Measurements from ENCODE around the gene PARD6G. TPM values are rescaled to one million over a fixed set of nuclear protein-coding genes. Genes with fewer than 3 reads are reported as not detected.
"Not testable (repeated sequence)": the region's sequence is repeated elsewhere in the genome, so short reads cannot be mapped to it uniquely, and the experiment has no call there.

The PARD6G gene
- total and polyA plus RNA-seq, 2 experiments from 2014 or later = 6.9 to 18.5 TPM

DNA sequence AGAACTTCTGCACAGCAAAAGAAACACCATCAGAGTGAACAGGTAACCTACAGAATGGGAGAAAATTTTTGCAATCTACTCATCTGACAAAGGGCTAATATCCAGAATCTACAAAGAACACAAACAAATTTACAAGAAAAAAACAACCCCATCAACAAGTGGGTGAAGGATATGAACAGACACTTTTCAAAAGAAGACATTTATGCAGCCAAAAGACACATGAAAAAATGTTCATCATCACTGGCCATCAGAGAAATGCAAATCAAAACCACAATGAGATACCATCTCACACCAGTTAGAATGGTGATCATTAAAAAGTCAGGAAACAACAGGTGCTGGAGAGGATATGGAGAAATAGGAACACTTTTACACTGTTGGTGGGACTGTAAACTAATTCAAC is 9.8 kb downstream of the PARD6G start:
- H2AFZ ChIP-seq; H3K27me3 ChIP-seq (ENCODE audit: insufficient read depth); H3K4me3 Mint-ChIP-seq; H3K4me1 ChIP-seq (ENCODE audit: insufficient read depth); H3K27me3 Mint-ChIP-seq (ENCODE audit: insufficient read depth, low read depth, poor library complexity); ATAC-seq; H3K36me3 ChIP-seq (ENCODE audit: insufficient read depth); H3K9me3 Mint-ChIP-seq; H3K27ac Mint-ChIP-seq; H3F3A ChIP-seq (replicated peaks; ENCODE audit: low read depth); H3K27ac ChIP-seq (ENCODE audit: low read depth); DNase-seq (ENCODE audit: low spot score); H3K4me3 ChIP-seq; H3K9me2 ChIP-seq (ENCODE audit: insufficient read depth); H3K4me2 ChIP-seq; H3K36me3 Mint-ChIP-seq (ENCODE audit: low read depth): not testable (repeated sequence)
- Histone ChIP-seq H4K20me1 (replicated peaks; ENCODE audit: insufficient read depth) (peaks cover 14% of the 10 kb centered on the region; the same call in 1 of the 2 replicates), H3K79me2 (replicated peaks; ENCODE audit: insufficient read depth) (peaks cover 29% of the 10 kb centered on the region; the same call in 1 of the 2 replicates)
- H3K4me1 Mint-ChIP-seq = peaks cover 14% of the 10 kb centered on the region

GRCh38 chr18:80234398-80234797 is 12.9 kb downstream of the PARD6G start:
- H3K27me3 Mint-ChIP-seq (ENCODE audit: insufficient read depth, low read depth, poor library complexity) = peaks cover 8% of the 10 kb centered on the region
- Histone ChIP-seq H3K9me2 (ENCODE audit: insufficient read depth) (no peaks in the 10 kb centered on the region), H3K27me3 (ENCODE audit: insufficient read depth) (no peaks in the 10 kb centered on the region), H3F3A (replicated peaks; ENCODE audit: low read depth) (no peaks in the 10 kb centered on the region), H2AFZ (no peak overlapping the region), H3K27ac (ENCODE audit: low read depth) (no peak overlapping the region), H3K79me2 (replicated peaks; ENCODE audit: insufficient read depth) (peaks cover 25% of the 10 kb centered on the region; the same call in 1 of the 2 replicates), H3K4me3 (no peak overlapping the region), H3K4me1 (ENCODE audit: insufficient read depth) (no peaks in the 10 kb centered on the region), H3K4me2 (no peak overlapping the region), H3K36me3 (ENCODE audit: insufficient read depth) (no peaks in the 10 kb centered on the region), H4K20me1 (replicated peaks; ENCODE audit: insufficient read depth) (0 out of 2 replicates have a peak, but pooled peaks cover 7% of the 10 kb centered on the region)
- peaks cover 2% of the 10 kb centered on the region; the same call in 1 of the 3 replicates for H3K4me1 Mint-ChIP-seq
- H3K27ac Mint-ChIP-seq = no peak overlapping the region
- TF ChIP-seq POLR2AphosphoS5 (IDR thresholded peaks at IDR 0.05; ENCODE audit: low read depth) (no peak), CREB1 (CRISPR knock-in tag; IDR thresholded peaks at IDR 0.05; ENCODE audit: low read depth) (no peak), ZNF114 (CRISPR knock-in tag; IDR thresholded peaks at IDR 0.05) (no peak), EZH2 (IDR thresholded peaks at IDR 0.05; ENCODE audit: low read depth, unreplicated experiment) (no peak), ZNF462 (CRISPR knock-in tag; IDR thresholded peaks at IDR 0.05) (no peak), STAT1 (IDR thresholded peaks at IDR 0.05; ENCODE audit: unreplicated experiment) (no peak), JUNB (IDR thresholded peaks at IDR 0.05; ENCODE audit: unreplicated experiment) (no peak)
- TF ChIP-seq, protein P1, sequence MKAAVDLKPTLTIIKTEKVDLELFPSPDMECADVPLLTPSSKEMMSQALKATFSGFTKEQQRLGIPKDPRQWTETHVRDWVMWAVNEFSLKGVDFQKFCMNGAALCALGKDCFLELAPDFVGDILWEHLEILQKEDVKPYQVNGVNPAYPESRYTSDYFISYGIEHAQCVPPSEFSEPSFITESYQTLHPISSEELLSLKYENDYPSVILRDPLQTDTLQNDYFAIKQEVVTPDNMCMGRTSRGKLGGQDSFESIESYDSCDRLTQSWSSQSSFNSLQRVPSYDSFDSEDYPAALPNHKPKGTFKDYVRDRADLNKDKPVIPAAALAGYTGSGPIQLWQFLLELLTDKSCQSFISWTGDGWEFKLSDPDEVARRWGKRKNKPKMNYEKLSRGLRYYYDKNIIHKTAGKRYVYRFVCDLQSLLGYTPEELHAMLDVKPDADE (IDR thresholded peaks at IDR 0.05) = no peak
- TF ChIP-seq, protein P2, sequence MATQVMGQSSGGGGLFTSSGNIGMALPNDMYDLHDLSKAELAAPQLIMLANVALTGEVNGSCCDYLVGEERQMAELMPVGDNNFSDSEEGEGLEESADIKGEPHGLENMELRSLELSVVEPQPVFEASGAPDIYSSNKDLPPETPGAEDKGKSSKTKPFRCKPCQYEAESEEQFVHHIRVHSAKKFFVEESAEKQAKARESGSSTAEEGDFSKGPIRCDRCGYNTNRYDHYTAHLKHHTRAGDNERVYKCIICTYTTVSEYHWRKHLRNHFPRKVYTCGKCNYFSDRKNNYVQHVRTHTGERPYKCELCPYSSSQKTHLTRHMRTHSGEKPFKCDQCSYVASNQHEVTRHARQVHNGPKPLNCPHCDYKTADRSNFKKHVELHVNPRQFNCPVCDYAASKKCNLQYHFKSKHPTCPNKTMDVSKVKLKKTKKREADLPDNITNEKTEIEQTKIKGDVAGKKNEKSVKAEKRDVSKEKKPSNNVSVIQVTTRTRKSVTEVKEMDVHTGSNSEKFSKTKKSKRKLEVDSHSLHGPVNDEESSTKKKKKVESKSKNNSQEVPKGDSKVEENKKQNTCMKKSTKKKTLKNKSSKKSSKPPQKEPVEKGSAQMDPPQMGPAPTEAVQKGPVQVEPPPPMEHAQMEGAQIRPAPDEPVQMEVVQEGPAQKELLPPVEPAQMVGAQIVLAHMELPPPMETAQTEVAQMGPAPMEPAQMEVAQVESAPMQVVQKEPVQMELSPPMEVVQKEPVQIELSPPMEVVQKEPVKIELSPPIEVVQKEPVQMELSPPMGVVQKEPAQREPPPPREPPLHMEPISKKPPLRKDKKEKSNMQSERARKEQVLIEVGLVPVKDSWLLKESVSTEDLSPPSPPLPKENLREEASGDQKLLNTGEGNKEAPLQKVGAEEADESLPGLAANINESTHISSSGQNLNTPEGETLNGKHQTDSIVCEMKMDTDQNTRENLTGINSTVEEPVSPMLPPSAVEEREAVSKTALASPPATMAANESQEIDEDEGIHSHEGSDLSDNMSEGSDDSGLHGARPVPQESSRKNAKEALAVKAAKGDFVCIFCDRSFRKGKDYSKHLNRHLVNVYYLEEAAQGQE (IDR thresholded peaks at IDR 0.05; ENCODE audit: unreplicated experiment) = no peak
- TF ChIP-seq, protein P3, sequence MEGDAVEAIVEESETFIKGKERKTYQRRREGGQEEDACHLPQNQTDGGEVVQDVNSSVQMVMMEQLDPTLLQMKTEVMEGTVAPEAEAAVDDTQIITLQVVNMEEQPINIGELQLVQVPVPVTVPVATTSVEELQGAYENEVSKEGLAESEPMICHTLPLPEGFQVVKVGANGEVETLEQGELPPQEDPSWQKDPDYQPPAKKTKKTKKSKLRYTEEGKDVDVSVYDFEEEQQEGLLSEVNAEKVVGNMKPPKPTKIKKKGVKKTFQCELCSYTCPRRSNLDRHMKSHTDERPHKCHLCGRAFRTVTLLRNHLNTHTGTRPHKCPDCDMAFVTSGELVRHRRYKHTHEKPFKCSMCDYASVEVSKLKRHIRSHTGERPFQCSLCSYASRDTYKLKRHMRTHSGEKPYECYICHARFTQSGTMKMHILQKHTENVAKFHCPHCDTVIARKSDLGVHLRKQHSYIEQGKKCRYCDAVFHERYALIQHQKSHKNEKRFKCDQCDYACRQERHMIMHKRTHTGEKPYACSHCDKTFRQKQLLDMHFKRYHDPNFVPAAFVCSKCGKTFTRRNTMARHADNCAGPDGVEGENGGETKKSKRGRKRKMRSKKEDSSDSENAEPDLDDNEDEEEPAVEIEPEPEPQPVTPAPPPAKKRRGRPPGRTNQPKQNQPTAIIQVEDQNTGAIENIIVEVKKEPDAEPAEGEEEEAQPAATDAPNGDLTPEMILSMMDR (conservative IDR thresholded peaks at IDR 0.05; ENCODE audit: low read depth in 2 of 2) = no peak
- ATAC-seq (no peak), DNase-seq (ENCODE audit: low spot score) (no peak)
- no peak overlapping the region for H3K4me3 Mint-ChIP-seq
- H3K36me3 Mint-ChIP-seq (ENCODE audit: low read depth) = 0 out of 3 replicates have a peak, but pooled peaks cover 3% of the 10 kb centered on the region
- peaks cover 9% of the 10 kb centered on the region; the same call in 1 of the 3 replicates for H3K9me3 Mint-ChIP-seq
